NT2/D1 (cell line): ENCODE data around the gene DZIP1.

Experiments used
- YY1 ChIP-seq: IDR thresholded peaks from 2 replicates; pipeline ENCODE4 v1.6.1; 2011; ENCODE audit not compliant: insufficient read length, insufficient read depth
- ZNF274 ChIP-seq: IDR thresholded peaks from 2 replicates; pipeline ENCODE4 v1.6.1; 2011; ENCODE audit warnings: mild to moderate bottlenecking, low read depth, low read length

GRCh38 chr13:95564733-95565291 is 79.7 kb downstream of the DZIP1 start:
- TF ChIP-seq YY1 (no peak), ZNF274 (no peak)
